GM18519 (cell line): Measurements from ENCODE around the gene YAE1.

Source experiments
- ATAC-seq: cut with Tn5 transposase; IDR thresholded peaks from one replicate; pipeline ENCODE4 v1.9.1; 2021; ENCODE audit warnings: mild to moderate bottlenecking, moderate library complexity; ENCODE audit not compliant: unreplicated experiment, low FRiP score

Gene YAE1

DNA sequence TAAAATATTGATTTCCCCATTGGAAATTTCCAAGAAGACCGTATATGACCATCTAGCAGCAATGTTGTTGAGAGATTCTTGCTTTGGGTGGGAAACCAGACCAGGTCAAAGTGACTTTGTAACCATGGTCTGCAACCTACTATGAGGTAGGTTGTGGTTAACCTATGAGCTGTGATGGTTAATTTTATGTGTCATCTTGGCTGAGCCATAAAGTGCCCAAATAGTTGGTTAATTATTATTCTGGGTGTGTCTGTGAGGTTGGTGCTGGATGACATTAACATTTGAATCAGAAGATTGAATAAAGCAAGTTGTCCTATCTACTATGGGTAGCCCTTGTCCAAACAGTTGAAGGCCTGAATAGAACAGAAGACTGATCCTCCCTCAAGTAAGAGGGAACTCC, 38.9 kb downstream of the YAE1 start:
- no peak for ATAC-seq

DNA sequence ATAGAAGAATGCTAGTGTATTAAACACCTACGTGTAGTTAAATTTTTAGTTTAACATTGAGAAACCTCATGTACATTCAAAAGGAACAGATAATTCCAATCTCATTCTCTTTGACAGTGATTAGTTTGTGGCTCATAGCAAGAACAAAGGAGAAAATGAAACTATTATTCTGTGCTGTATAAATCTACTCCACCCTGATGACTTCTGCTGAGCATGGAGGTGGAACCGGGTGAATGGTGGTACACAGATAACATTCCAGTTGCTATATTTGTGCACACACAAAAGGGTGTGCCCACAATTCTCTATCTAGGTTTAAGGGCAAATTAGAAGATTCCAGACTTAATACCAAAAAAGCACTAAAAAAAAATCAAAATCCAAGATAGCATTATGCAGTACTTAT, 40.1 kb downstream of the YAE1 start:
- no peak for ATAC-seq

- ATAC-seq: no peak
These were observed 40.7 kb downstream of the YAE1 start for GRCh38 chr7:39606941-39607340.

DNA sequence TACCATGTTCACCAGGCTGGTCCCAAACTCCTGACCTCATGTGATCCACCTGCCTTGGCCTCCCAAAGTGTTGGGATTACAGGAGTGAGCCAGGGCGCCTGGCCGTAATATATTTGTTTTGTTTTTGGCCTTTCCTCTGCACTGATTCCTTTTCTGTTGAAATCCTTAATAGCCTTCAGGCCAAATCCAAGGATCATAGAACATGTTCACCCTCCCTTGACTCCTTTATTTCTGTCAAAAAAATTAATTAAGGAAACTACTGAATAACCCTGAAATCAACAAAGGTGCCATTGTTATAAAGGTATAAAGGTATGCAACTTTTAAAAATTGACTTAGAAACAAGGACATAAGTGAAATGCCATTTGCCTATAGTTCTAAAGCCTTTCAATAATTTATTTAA, 41.7 kb downstream of the YAE1 start:
- ATAC-seq: no peak

DNA sequence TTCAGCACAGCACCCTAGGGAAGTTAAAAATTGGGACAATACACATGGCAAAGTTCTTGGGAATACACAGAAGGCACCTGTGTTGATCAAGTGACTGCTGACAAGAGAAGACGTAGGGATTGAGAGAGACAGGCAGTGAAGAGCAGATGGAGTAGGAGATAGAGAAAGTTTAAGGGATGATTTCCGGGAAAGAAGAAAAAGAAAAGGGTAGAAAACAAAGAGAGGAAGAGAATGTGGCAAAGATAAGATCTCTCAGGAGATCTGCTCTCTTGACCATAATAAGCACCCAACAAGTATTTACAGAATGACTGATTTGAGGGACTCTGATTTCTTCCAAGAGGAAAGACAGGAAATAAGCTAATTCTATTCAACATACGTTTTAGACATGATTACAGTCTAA, 42.1 kb downstream of the YAE1 start:
- ATAC-seq: no peak

DNA sequence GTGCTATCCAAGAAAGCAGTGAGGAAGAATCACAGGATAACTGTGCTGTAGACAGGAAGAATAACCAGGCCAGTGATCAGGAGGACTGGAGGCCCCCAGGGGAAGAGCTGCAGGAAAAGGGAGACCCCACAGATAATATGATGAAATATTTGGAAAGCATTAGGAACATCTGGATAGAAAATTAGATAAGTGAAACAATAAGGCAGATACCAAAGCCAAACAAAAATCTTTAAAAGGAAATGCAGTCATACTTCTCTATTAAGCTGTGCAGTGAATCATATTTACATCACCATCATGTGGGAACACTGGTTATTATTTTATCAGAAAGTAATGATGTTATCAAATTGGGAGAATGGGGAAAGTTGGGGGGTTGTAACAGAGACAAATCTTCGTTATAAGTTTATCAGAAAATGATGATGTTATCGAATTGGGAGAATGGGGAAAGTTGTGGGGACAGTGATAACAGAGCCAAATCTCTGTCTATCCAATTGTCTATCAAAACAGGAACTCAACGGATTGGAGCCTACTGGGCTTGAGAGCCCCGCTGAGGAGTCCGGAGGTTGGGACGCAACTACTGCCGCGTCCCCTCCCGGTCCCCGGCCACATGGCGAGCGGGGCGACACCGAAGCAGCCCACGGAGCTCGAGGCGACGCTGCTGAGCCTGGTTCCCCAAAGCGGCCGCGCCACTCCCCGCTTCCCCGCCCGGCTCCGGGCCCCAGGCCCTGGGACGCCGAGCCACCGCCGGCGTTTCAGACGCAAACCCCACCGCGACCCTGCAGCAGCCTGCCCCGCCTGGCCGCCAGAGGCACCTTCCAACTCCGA, 43.1 kb downstream of the YAE1 start:
- ATAC-seq: no peak

DNA sequence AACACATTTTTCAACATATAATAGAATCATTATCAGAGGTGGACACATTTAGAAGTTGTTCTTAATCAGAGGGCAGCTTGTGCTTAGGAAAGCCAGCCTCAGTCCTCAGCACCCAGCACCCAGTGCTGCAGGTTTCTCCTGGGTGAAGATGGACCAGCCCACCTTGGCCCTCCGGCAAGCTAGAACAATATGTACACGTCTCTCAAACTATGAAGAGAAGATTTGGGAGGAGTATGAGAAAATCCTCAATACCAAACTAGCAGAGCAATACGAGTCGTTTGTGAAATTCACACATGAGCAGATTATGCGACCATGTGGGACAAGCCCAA, 43.7 kb downstream of the YAE1 start:
- no peak for ATAC-seq

DNA sequence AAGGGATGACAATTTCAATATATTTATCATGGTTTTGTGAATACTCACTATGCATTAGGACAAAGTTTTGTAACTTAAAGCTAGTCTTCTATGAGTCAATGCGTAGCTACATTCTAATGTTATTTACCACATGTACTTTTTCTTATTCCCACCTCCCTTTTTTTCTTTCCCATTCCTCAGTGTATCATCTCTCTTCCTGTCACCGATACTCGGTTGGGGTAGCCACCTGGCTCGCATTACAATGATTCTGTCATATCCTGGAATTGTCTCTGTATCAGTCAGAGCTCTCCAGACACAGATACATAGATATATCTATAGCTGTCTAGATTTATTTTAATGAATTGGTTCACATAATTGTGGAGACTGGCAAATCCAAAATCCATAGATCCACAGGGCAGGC, 47.4 kb downstream of the YAE1 start:
- no peak for ATAC-seq

DNA sequence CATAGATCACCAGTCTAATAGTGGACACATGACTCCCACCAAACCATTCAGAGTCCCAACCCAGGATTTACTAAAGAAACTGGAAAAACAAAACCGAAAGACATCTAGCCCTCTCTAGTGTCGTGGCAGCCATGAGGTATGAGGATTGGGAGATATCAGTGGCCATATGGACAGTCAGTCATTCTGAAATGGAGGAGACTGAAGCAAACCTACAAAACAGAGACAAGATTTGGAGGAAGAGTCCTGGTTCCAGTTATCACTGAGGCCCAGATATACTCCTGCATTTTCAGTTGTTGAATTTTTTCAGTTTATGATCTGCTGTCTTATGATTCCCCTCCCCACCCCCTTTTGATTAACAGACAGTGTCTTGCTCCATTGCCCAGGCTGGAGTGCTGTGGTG, 48.1 kb downstream of the YAE1 start:
- ATAC-seq: no peak

GRCh38 chr7:39615350-39615975, 49.3 kb downstream of the YAE1 start:
- ATAC-seq: no peak

DNA sequence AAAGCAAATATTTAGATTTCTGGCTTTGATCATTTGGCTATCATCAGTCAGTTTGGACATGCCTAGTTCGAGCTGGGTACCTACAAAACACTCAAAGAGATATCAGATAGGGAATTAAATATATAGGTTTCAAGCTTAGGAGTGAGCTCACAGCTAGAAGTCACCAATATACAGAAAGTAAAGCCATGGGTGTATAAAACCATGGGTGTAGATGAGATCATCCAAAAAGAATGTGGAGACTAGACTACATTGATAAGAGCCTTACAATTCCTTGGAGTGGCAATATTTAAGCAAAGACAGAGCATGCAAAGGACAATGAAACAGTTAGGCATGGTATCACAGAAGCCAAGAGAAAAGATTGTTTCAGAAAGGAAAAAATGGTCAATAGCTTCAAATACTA, 49.9 kb downstream of the YAE1 start:
- no peak for ATAC-seq

DNA sequence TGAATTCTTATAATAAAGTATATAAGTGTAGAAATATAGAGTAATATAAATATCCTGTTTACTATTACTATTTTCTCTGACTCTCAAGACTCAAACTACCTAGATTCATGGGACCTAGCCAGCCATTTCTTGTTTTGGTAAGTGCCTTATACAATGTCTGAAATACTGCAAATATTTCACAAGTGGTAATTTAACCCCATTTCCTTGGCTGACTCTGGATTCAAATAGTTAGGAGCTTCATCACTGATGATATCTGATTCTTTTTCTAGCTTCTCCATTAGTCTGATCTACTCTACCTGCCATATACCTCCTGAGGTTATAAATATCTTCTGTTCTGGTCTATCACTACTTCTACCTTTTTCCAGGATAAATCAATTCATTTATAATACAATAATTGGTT, 50.8 kb downstream of the YAE1 start:
- ATAC-seq: no peak

- ATAC-seq: no peak
These were observed 52.7 kb downstream of the YAE1 start for GRCh38 chr7:39618868-39619267.

DNA sequence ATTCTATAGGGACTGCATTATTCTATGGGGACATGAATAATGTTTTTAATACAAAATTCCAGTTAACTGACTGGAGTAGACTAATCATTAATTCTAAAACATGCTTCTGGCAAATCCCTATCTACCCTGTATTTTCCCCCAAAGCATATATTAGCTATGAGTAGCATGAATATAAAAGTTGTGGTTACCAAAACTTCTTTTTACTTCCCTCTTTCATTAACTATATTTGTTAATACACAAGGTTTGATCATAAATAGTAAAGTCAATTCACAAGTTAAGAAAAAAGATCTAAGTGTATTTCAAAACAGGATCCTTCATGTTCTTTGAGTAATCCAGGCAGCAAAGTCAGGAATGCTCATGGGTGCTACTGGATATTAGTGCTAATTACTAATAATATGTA, 54.3 kb downstream of the YAE1 start:
- ATAC-seq: no peak

DNA sequence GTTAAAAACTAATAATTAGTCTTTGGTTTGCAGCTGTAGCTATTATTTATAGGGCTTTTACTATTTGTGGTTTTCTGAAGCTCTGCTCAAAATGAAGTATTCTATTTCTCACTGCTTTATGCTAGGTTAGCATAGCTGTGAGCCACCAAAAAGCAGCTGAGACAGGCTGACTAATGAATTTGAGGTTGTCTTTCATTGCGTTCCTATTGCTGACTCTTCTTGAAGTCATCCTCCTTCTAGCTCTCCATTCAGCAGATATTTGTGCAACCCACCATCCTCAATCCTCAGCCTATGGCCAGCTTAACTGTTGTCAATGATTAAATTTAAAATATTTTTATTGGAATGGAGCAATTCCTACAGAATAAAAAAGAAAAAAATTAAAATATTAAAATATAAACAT, 55.1 kb downstream of the YAE1 start:
- ATAC-seq: no peak

- ATAC-seq: no peak
These were observed 55.7 kb downstream of the YAE1 start for GRCh38 chr7:39621784-39622411.
